Kidney (tissue), 14 donors: ENCODE measurements around the gene UBE3B. TPM values are rescaled to one million over a fixed set of nuclear protein-coding genes. Genes with fewer than 3 reads are reported as not detected.

Experiments
- DNase-seq, 5 donors: peaks; one replicate each; pipeline ENCODE4 v3.0.0-alpha.2; 2013 to 2020
- FAIRE-seq: peaks from 2 replicates; lab custom pipeline; 2012; peaks lifted over from hg19 to GRCh38; lab: Jason Lieb, UNC
- H3K27ac ChIP-seq, 2 donors: one replicate each; pipeline ENCODE4 v1.7.0; 2013; ENCODE audit warnings: low read depth in 2 of 2, low read length in 2 of 2, inconsistent platforms in 1 of 2
- H3K27me3 ChIP-seq: one replicate; pipeline ENCODE4 v1.7.1; 2013; ENCODE audit warnings: low read length, inconsistent platforms; ENCODE audit not compliant: control insufficient read depth, insufficient read depth
- H3K36me3 ChIP-seq, 3 donors: one replicate each; pipeline versions ENCODE4 v1.7.0 to v1.7.1; 2013; ENCODE audit warnings: low read length in 3 of 3, control low read depth in 1 of 3, inconsistent platforms in 1 of 3; ENCODE audit not compliant: insufficient read depth in 3 of 3, control insufficient read depth in 2 of 3
- H3K4me1 ChIP-seq, 3 donors: one replicate each; pipeline versions ENCODE4 v1.7.0 to v1.7.1; 2013; ENCODE audit warnings: low read length in 3 of 3, inconsistent platforms in 1 of 3, low read depth in 1 of 3; ENCODE audit not compliant: control insufficient read depth in 2 of 3, insufficient read depth in 2 of 3
- H3K4me3 ChIP-seq, 3 donors: one replicate each; pipeline versions ENCODE4 v1.7.0 to v1.8.1; 2013; ENCODE audit warnings: low read length in 3 of 3, control low read depth in 1 of 3, inconsistent platforms in 1 of 3
- H3K9ac ChIP-seq, 3 donors: one replicate each; pipeline versions ENCODE4 v1.7.0 to v1.7.1; 2013; ENCODE audit warnings: low read length in 3 of 3, control low read depth in 1 of 3, inconsistent platforms in 1 of 3
- H3K9me3 ChIP-seq, 3 donors: one replicate each; pipeline versions ENCODE4 v1.7.0 to v1.7.1; 2013; ENCODE audit warnings: low read length in 3 of 3, control low read depth in 1 of 3, inconsistent platforms in 1 of 3; ENCODE audit not compliant: control insufficient read depth in 2 of 3, insufficient read depth in 1 of 3
- CTCF ChIP-seq: IDR thresholded peaks from 3 replicates; pipeline ENCODE4 v1.5.1; 2012; ENCODE audit warnings: mild to moderate bottlenecking, moderate library complexity, borderline replicate concordance; ENCODE audit not compliant: insufficient read depth; ENCODE audit errors: extremely low read depth
- intact Hi-C: fragments of 100-400 bp; cut with DNase I; formaldehyde crosslinking; loops from one replicate; pipeline ENCODE4 v1.11.1; 2022
- polyA plus RNA-seq: library from polyadenylated mRNA; stranded (reverse); fragments of 350-450 nt; fragmentation: Illumina TruSeq; extraction: RNeasy Lipid Tissue Mini Kit (QIAGEN cat#74804); gene quantifications from one replicate; pipeline ENCODE4 v1.2.3, GENCODE V29; 2014; ENCODE audit warnings: low read depth, low replicate concordance; ENCODE audit not compliant: insufficient read depth
- total RNA-seq: library from RNA; stranded (reverse); fragmentation: NEBNext Ultra II Directional; extraction: Animal tissue kit (Norgen Biotek cat#: 25700); gene quantifications from one replicate; pipeline ENCODE4 v1.2.1, GENCODE V29; 2021
- donor health status: control.
- donor health status: control.
- donor health status: control.
- donor health status: control.
- donor health status: control.
- donor health status: DM: yes; HTN: yes; CAD: no.
- donor health status: Normal renal cell carcinoma (clear cell type).

The UBE3B gene
- total and polyA plus RNA-seq, 2 donors from 2014 or later: 13.9 to 44.3 TPM

GRCh38 chr12:109462868-109463692 lies 14.4 kb upstream of the UBE3B start:
- Histone ChIP-seq H3K36me3 (peaks cover 0 to 22% (median 8%) of the 10 kb centered on the region in 3 donors), H3K9me3 (no peaks in the 10 kb centered on the region), H3K27me3 (no peaks in the 10 kb centered on the region), H3K9ac (peak overlapping the region in 2 of 3 donors; percentile 64 to 70), H3K4me3 (peak overlapping the region in 2 of 3 donors; percentile 15 to 53), H3K4me1 (peaks cover 4 to 62% (median 46%) of the 10 kb centered on the region in 3 donors), H3K27ac (peak overlapping the region; percentile 97 to 99)
- peak; percentile 79 to 98 (median 94) for DNase-seq
- peak; percentile 42 for FAIRE-seq
- no peak for TF ChIP-seq CTCF
- intact Hi-C loops: no loop called here

DNA sequence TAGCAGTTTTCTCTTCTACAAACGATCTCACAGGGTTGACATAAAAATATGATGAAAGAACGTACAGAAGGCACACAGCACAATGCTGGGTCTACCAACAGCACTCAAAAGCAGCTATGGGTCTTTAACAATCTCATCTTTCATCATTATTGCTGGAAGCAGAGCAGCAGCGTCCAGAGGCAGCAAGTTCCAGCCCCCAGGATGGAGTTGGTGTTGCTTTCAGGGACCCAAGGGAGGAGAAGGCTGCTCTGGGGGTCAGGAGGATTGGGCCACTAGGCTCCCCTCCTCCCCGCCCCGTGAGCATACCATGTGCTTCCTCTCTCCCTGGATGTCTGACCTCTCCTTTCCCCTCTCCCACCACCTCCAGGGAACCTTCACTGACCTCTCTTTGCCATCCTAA lies 13.7 kb upstream of the UBE3B start:
- DNase-seq (peak in 2 of 5 donors; percentile 43 to 79), FAIRE-seq (no peak)
- peak overlapping the region in 2 of 3 donors; percentile 15 to 53 for H3K4me3 ChIP-seq
- peak overlapping the region; percentile 97 to 99 for H3K27ac ChIP-seq
- no peaks in the 10 kb centered on the region for H3K9me3 ChIP-seq
- H3K4me1 ChIP-seq: peaks cover 4 to 62% (median 48%) of the 10 kb centered on the region in 3 donors
- peak overlapping the region in 2 of 3 donors; percentile 64 to 70 for H3K9ac ChIP-seq
- no peak for TF ChIP-seq CTCF
- H3K27me3 ChIP-seq: no peaks in the 10 kb centered on the region
- H3K36me3 ChIP-seq: peaks cover 0 to 19% (median 10%) of the 10 kb centered on the region in 3 donors
- intact Hi-C loops: no loop called here

- Histone ChIP-seq H3K27me3 (no peaks in the 10 kb centered on the region), H3K9me3 (no peaks in the 10 kb centered on the region), H3K36me3 (peaks cover 4 to 21% (median 18%) of the 10 kb centered on the region in 3 donors), H3K4me1 (peaks cover 4 to 62% (median 52%) of the 10 kb centered on the region in 3 donors), H3K27ac (peak overlapping the region in 1 of 2 donors; percentile 20), H3K9ac (peak overlapping the region in 1 of 3 donors; percentile 32), H3K4me3 (no peak overlapping the region)
- TF ChIP-seq CTCF: no peak
- DNase-seq: no peak
- FAIRE-seq: no peak
- intact Hi-C loops: no loop called here
These were observed 12.6 kb upstream of the UBE3B start for GRCh38 chr12:109464642-109465351.
